GM23338 (cell line): ENCODE results near the gene SHPK. TPM values are rescaled to one million over a fixed set of nuclear protein-coding genes. Genes with fewer than 3 reads are reported as not detected.
A peak's percentile ranks its signal among the peaks of the same experiment; 100 is the strongest.

Source experiments
- ATAC-seq: fragments of 200-7000 bp; cut with Tn5 transposase; 3 replicates; pipeline ENCODE4 v1.9.1; 2020
- DNase-seq: peaks from one replicate; pipeline ENCODE4 v3.0.0-alpha.2; 2015; ENCODE audit warnings: low spot score
- H2AFZ ChIP-seq: fragments of 200-600 bp; sonication (generic); 2 replicates; pipeline ENCODE4 v1.8.0; 2016; ENCODE audit warnings: antibody characterized with exemption, mild to moderate bottlenecking, moderate library complexity
- H3F3A ChIP-seq: fragments of 200-600 bp; sonication (generic); replicated peaks from 2 replicates; pipeline ENCODE4 v1.8.0; 2017; ENCODE audit warnings: antibody characterized with exemption, mixed run types, low read depth
- H3K27ac ChIP-seq: fragments of 200-600 bp; sonication (generic); 2 replicates; pipeline ENCODE4 v1.6.1; 2016; ENCODE audit warnings: low read depth
- H3K27me3 ChIP-seq: fragments of 200-600 bp; sonication (generic); 2 replicates; pipeline ENCODE4 v1.8.0; 2016; ENCODE audit warnings: mild to moderate bottlenecking, mixed run types, moderate library complexity; ENCODE audit not compliant: insufficient read depth
- H3K36me3 ChIP-seq: fragments of 200-600 bp; sonication (generic); 2 replicates; pipeline ENCODE4 v1.8.0; 2016; ENCODE audit warnings: mild to moderate bottlenecking; ENCODE audit not compliant: insufficient read depth
- H3K4me1 ChIP-seq: fragments of 200-600 bp; sonication (generic); 2 replicates; pipeline ENCODE4 v1.8.0; 2016; ENCODE audit warnings: mild to moderate bottlenecking, moderate library complexity; ENCODE audit not compliant: insufficient read depth
- H3K4me2 ChIP-seq: fragments of 200-600 bp; sonication (generic); 2 replicates; pipeline ENCODE4 v1.7.1; 2017; ENCODE audit warnings: mixed run types
- H3K4me3 ChIP-seq: fragments of 200-600 bp; sonication (generic); 2 replicates; pipeline ENCODE4 v1.6.1; 2016; ENCODE audit warnings: mixed run types
- H3K79me2 ChIP-seq: fragments of 200-600 bp; sonication (generic); replicated peaks from 2 replicates; pipeline ENCODE4 v1.8.0; 2017; ENCODE audit warnings: mild to moderate bottlenecking; ENCODE audit not compliant: insufficient read depth
- H3K9me2 ChIP-seq: fragments of 200-600 bp; sonication (generic); 2 replicates; pipeline ENCODE4 v1.8.0; 2017; ENCODE audit not compliant: insufficient read depth
- H4K20me1 ChIP-seq: fragments of 200-600 bp; sonication (generic); replicated peaks from 2 replicates; pipeline ENCODE4 v1.8.0; 2017; ENCODE audit warnings: mild to moderate bottlenecking; ENCODE audit not compliant: insufficient read depth
- H3K27ac Mint-ChIP-seq: 2 replicates; pipeline ENCODE4 v1.8.0; 2020; ENCODE audit warnings: inconsistent platforms, mild to moderate bottlenecking, moderate library complexity, mixed read lengths
- H3K27me3 Mint-ChIP-seq: 3 replicates; pipeline ENCODE4 v1.8.0; 2022; ENCODE audit warnings: low read depth, mild to moderate bottlenecking, moderate library complexity, mixed read lengths, inconsistent platforms; ENCODE audit not compliant: insufficient read depth, poor library complexity
- H3K36me3 Mint-ChIP-seq: 3 replicates; pipeline ENCODE4 v1.8.0; 2021; ENCODE audit warnings: low read depth, mild to moderate bottlenecking, inconsistent platforms, moderate library complexity, mixed read lengths
- H3K4me1 Mint-ChIP-seq: 3 replicates; pipeline ENCODE4 v1.8.0; 2020; ENCODE audit warnings: mild to moderate bottlenecking, inconsistent platforms, mixed read lengths
- H3K4me3 Mint-ChIP-seq: 3 replicates; pipeline ENCODE4 v1.8.0; 2021; ENCODE audit warnings: moderate library complexity, mild to moderate bottlenecking, inconsistent platforms, mixed read lengths
- H3K9me3 Mint-ChIP-seq: 3 replicates; pipeline ENCODE4 v1.8.0; 2020; ENCODE audit warnings: moderate library complexity, mild to moderate bottlenecking, inconsistent platforms, mixed read lengths
- CREB1 ChIP-seq: fragments of 250-450 bp; sonication (Bioruptor Pico); IDR thresholded peaks from 2 replicates; pipeline ENCODE4 v1.5.0; 2020; ENCODE audit warnings: low read depth, mild to moderate bottlenecking, moderate library complexity
- CTCF ChIP-seq, 2 experiments: fragments of 200-600 bp in 1 of 2; sonication (generic) in 1 of 2; conservative IDR thresholded peaks; 2 replicates each; pipeline versions ENCODE4 v1.5.1 to v1.6.1; 2016 to 2017; ENCODE audit warnings: antibody characterized with exemption in 2 of 2, low read depth in 2 of 2, mild to moderate bottlenecking in 2 of 2, moderate library complexity in 1 of 2
- EZH2 ChIP-seq: fragments of 200-600 bp; sonication (generic); IDR thresholded peaks from one replicate; pipeline ENCODE4 v1.8.0; 2017; ENCODE audit warnings: antibody characterized with exemption, mild to moderate bottlenecking, low read depth; ENCODE audit not compliant: unreplicated experiment
- EZH2phosphoT487 ChIP-seq: fragments of 200-600 bp; sonication (generic); IDR thresholded peaks from one replicate; pipeline ENCODE4 v1.8.1; 2018; ENCODE audit warnings: antibody characterized with exemption; ENCODE audit not compliant: unreplicated experiment
- JUNB ChIP-seq: IDR thresholded peaks from one replicate; pipeline ENCODE4 v1.6.1; 2016; ENCODE audit warnings: antibody characterized with exemption; ENCODE audit not compliant: unreplicated experiment
- NANOG ChIP-seq: IDR thresholded peaks from 2 replicates; pipeline ENCODE4 v1.6.1; 2016; ENCODE audit warnings: antibody characterized with exemption, borderline replicate concordance
- POLR2AphosphoS5 ChIP-seq: IDR thresholded peaks from 2 replicates; pipeline ENCODE4 v1.6.1; 2016; ENCODE audit warnings: antibody characterized with exemption, low read depth
- REST ChIP-seq: IDR thresholded peaks from one replicate; pipeline ENCODE4 v1.6.1; 2018; ENCODE audit warnings: antibody characterized with exemption; ENCODE audit not compliant: unreplicated experiment
- ZNF114 ChIP-seq: fragments of 250-450 bp; sonication (Bioruptor Pico); IDR thresholded peaks from 2 replicates; pipeline ENCODE4 v1.5.0; 2020; ENCODE audit warnings: mild to moderate bottlenecking, moderate library complexity
- ZNF462 ChIP-seq: fragments of 250-450 bp; sonication (Bioruptor Pico); IDR thresholded peaks from 2 replicates; pipeline ENCODE4 v1.5.0; 2020; ENCODE audit warnings: mild to moderate bottlenecking, moderate library complexity
- polyA plus RNA-seq: library from polyadenylated mRNA; unstranded; fragments of >200 nt; fragmentation: Nextera tagmentation; extraction: Ambion mirVana; gene quantifications from 2 replicates; pipeline ENCODE4 v1.2.1, GENCODE V29; 2016
- total RNA-seq: library from RNA; depleted of rRNA; stranded (reverse); fragments of >200 nt; shearing (Covaris generic); gene quantifications from 2 replicates; pipeline ENCODE4 v1.2.3, GENCODE V29; 2014
- TF ChIP-seq, protein P1 (sequence below): IDR thresholded peaks from 2 replicates; pipeline ENCODE4 v1.6.1; 2016; ENCODE audit warnings: antibody characterized with exemption

Gene SHPK
- total and polyA plus RNA-seq, 2 experiments from 2014 or later = 11.5 to 34.3 TPM

DNA sequence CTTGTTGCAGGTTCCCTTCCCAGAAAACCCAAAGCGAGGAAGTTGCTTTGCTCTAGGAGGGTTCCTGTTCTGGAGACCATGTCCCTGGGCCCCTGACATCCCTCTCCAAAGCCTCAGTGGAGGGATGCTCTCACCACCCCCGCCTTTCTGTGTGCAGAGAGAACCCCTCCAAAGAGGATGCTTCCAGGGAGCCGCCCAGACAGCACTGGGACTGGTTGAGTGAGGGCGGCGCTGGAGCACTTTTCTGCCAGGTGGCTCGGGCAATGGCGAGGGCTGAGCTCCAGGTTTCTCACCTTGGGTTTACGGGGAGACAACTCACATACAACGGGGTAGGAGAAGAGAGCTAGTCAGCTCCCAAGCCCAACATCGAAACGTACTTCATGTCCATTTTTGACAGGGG, 39.8 kb upstream of the SHPK start (continued):
- no peak for TF ChIP-seq ZNF462 (CRISPR knock-in tag)
- no peak for TF ChIP-seq EZH2
- TF ChIP-seq, protein P1, sequence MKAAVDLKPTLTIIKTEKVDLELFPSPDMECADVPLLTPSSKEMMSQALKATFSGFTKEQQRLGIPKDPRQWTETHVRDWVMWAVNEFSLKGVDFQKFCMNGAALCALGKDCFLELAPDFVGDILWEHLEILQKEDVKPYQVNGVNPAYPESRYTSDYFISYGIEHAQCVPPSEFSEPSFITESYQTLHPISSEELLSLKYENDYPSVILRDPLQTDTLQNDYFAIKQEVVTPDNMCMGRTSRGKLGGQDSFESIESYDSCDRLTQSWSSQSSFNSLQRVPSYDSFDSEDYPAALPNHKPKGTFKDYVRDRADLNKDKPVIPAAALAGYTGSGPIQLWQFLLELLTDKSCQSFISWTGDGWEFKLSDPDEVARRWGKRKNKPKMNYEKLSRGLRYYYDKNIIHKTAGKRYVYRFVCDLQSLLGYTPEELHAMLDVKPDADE = no peak

- ATAC-seq (no peak), DNase-seq (no peak)
- Histone ChIP-seq H3K4me2 (no peak overlapping the region), H3F3A (peaks cover 18% of the 10 kb centered on the region; the same call in 1 of the 2 replicates), H3K27me3 (no peaks in the 10 kb centered on the region), H3K79me2 (peaks cover 24% of the 10 kb centered on the region), H3K4me3 (no peak overlapping the region), H3K36me3 (no peaks in the 10 kb centered on the region), H3K4me1 (peaks cover 4% of the 10 kb centered on the region; the same call in 1 of the 2 replicates), H4K20me1 (peaks cover 11% of the 10 kb centered on the region), H3K27ac (0 out of 2 replicates have a peak overlapping the region, but pooled peaks have one; percentile 6), H2AFZ (no peak overlapping the region), H3K9me2 (no peaks in the 10 kb centered on the region)
- H3K27ac Mint-ChIP-seq = no peak overlapping the region
- H3K4me1 Mint-ChIP-seq = peaks cover 15% of the 10 kb centered on the region
- H3K4me3 Mint-ChIP-seq = no peak overlapping the region; the same call in 2 of the 3 replicates
- H3K36me3 Mint-ChIP-seq = peaks cover 13% of the 10 kb centered on the region; the same call in 2 of the 3 replicates
- H3K27me3 Mint-ChIP-seq = peaks cover 8% of the 10 kb centered on the region
- no peaks in the 10 kb centered on the region; the same call in 2 of the 3 replicates for H3K9me3 Mint-ChIP-seq
- TF ChIP-seq REST = no peak
- TF ChIP-seq ZNF114 (CRISPR knock-in tag) = no peak
- TF ChIP-seq NANOG = no peak
- no peak for TF ChIP-seq EZH2phosphoT487
- TF ChIP-seq CREB1 (CRISPR knock-in tag) = no peak
- TF ChIP-seq, protein P1 = no peak
- TF ChIP-seq JUNB = no peak
- no peak for TF ChIP-seq CTCF (conservative IDR thresholded peaks at IDR 0.05; ENCODE audit: low read depth in 2 of 2)
- TF ChIP-seq POLR2AphosphoS5 = no peak
- no peak for TF ChIP-seq EZH2
These were observed 36.5 kb upstream of the SHPK start for GRCh38 chr17:3672571-3672970.
